ENCODE results near the gene XYLB.

Gene XYLB

DNA sequence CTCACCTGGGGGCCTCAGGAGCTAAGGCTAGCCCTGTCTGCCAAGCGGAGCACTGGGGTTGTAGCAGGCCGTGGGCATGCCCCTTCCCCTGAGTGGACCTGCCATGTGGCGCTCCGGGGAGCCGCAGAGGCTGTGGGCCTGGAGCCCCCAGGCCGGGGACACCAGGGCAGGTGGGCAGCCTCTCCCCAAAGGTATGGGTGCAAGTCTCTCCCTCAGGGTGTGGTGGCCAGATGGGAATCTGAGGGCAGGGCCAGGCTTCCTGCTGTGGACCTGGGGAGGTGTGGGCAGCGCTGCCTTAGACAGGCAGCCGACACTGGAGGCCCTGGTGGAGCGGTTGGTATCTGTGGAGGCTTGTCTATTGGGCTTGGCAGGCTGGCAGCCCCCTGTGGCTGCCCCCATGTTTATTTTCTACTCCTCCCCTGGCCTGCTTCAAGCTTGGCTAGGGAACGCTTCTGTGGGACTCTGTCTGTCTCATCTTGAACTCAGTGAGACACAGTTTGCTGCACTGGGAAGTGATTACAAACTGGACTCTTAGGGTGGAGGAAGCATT is 113.0 kb downstream of the XYLB start:
- H3K9ac ChIP-seq (ENCODE audit: low read length) = no peak overlapping the region
- no peak overlapping the region for H3K4me2 ChIP-seq (ENCODE audit: low read depth, low read length)
- H4K20me1 ChIP-seq (ENCODE audit: insufficient read depth, low read length) = no peaks in the 10 kb centered on the region
- H3K27me3 ChIP-seq (replicated peaks; ENCODE audit: insufficient read depth, low read length) = no peaks in the 10 kb centered on the region
- peaks cover 59% of the 10 kb centered on the region for H3K79me2 ChIP-seq (ENCODE audit: low read length)
- no peaks in the 10 kb centered on the region for H3K9me3 ChIP-seq (replicated peaks; ENCODE audit: insufficient read depth, low read length)
- DNase-seq = no peak
- no peak overlapping the region for H3K27ac ChIP-seq (ENCODE audit: low read length)
- no peaks in the 10 kb centered on the region for H3F3A ChIP-seq (ENCODE audit: insufficient read depth, low read length)
- peaks cover 5% of the 10 kb centered on the region for H3K4me1 ChIP-seq (ENCODE audit: low read length)
- no peak overlapping the region for H2AFZ ChIP-seq (ENCODE audit: low read length)
- H3K9me2 ChIP-seq (replicated peaks; ENCODE audit: insufficient read depth, low read length) = no peaks in the 10 kb centered on the region
- H3K4me3 ChIP-seq (ENCODE audit: low read length) = no peak overlapping the region
- no peak for TF ChIP-seq CTCF (IDR thresholded peaks at IDR 0.05; ENCODE audit: low read length)
- no peak for TF ChIP-seq EZH2phosphoT487 (IDR thresholded peaks at IDR 0.05; ENCODE audit: low read length)
- TF ChIP-seq EZH2 (optimal IDR thresholded peaks at IDR 0.05; ENCODE audit: low read depth, low read length) = no peak
- H3K36me3 ChIP-seq (replicated peaks; ENCODE audit: insufficient read depth, low read length) = no peaks in the 10 kb centered on the region

- Histone ChIP-seq H3K79me2 (ENCODE audit: low read length) (peaks cover 60% of the 10 kb centered on the region), H3K9ac (ENCODE audit: low read length) (no peak overlapping the region), H3K9me2 (replicated peaks; ENCODE audit: insufficient read depth, low read length) (no peaks in the 10 kb centered on the region), H3K36me3 (replicated peaks; ENCODE audit: insufficient read depth, low read length) (no peaks in the 10 kb centered on the region), H2AFZ (ENCODE audit: low read length) (no peak overlapping the region), H3K4me3 (ENCODE audit: low read length) (no peak overlapping the region), H3K4me1 (ENCODE audit: low read length) (peaks cover 5% of the 10 kb centered on the region), H3K27me3 (replicated peaks; ENCODE audit: insufficient read depth, low read length) (no peaks in the 10 kb centered on the region), H3K9me3 (replicated peaks; ENCODE audit: insufficient read depth, low read length) (no peaks in the 10 kb centered on the region), H3F3A (ENCODE audit: insufficient read depth, low read length) (no peaks in the 10 kb centered on the region), H4K20me1 (ENCODE audit: insufficient read depth, low read length) (no peaks in the 10 kb centered on the region), H3K4me2 (ENCODE audit: low read depth, low read length) (no peak overlapping the region), H3K27ac (ENCODE audit: low read length) (no peak overlapping the region)
- no peak for DNase-seq
- TF ChIP-seq CTCF (IDR thresholded peaks at IDR 0.05; ENCODE audit: low read length) (no peak), EZH2 (optimal IDR thresholded peaks at IDR 0.05; ENCODE audit: low read depth, low read length) (no peak), EZH2phosphoT487 (IDR thresholded peaks at IDR 0.05; ENCODE audit: low read length) (no peak)
These were observed 114.0 kb downstream of the XYLB start for GRCh38 chr3:38460377-38461270.
